Kasumi-1 (cell line): Measurements from ENCODE around the gene CYP17A1.

Experiments
- DNase-seq, 2 experiments: peaks; one replicate each; lab custom pipeline; 2025; lab: John Stamatoyannopoulos, UW

CYP17A1 gene

DNA sequence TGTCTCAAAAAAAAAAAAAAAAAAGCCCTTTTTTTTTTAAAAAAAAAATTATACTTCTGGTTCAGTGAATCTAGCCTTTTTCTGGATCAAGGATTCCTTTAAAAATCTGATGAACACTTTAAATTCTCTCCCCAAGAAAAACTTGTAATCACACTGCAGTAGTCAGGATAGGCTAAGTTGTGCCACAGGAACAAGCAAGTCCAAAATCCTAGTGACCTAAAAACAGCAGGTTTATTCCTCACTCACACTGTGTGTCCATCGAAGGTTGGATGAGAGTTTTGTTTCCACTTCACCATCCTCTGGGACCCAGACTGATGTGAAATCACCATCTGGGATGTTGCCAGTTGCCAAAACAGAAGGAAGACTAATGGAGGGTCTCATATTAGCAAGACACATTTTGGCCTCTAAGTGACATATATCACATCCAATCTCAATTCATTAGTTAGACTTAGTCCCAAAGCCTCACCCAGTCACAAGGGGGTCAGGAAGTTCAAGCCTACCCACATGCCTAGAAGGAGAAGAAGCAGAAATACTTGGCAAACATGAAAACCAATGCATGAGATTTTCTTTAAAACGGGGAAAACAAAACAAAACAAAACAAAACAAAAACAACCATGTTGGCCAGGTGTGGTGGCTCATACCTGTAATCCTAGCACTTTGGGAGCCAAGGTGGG, 32.7 kb downstream of the CYP17A1 start:
- no peak for DNase-seq

DNA sequence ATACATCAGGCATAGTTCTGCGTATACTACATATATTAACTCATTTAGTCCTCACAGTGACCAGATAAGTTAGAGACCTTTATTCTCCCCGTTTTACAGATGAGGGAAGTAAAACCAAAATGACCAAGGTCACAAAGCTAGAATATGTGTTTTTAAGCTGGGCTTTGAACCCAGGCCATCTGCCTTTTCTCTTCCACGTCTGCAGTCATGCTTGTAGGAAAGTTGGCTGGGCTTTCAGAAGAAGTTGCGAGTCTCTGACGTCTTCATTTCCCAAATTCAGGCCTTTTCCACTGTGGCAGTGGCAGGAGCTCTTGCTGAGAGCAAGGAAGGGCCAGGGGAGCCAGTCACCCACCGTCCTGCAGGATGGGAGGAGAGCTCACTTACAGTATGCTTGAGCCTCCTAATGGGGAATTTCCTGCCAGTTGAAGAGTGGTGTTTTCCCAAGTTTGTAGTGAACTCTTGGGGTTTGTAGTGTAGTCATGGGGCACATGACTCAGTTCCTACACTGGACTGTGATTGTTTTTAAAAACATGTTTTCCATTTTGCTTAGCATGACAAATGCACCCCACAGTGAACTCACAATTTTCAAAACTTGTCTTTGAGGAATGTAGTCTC, 34.2 kb downstream of the CYP17A1 start:
- no peak for DNase-seq

- DNase-seq: no peak
These were observed 35.2 kb downstream of the CYP17A1 start for GRCh38 chr10:102801978-102802377.

- no peak for DNase-seq
These were observed 35.7 kb downstream of the CYP17A1 start for GRCh38 chr10:102801496-102801895.

GRCh38 chr10:102800611-102801335, 36.4 kb downstream of the CYP17A1 start:
- no peak for DNase-seq

DNA sequence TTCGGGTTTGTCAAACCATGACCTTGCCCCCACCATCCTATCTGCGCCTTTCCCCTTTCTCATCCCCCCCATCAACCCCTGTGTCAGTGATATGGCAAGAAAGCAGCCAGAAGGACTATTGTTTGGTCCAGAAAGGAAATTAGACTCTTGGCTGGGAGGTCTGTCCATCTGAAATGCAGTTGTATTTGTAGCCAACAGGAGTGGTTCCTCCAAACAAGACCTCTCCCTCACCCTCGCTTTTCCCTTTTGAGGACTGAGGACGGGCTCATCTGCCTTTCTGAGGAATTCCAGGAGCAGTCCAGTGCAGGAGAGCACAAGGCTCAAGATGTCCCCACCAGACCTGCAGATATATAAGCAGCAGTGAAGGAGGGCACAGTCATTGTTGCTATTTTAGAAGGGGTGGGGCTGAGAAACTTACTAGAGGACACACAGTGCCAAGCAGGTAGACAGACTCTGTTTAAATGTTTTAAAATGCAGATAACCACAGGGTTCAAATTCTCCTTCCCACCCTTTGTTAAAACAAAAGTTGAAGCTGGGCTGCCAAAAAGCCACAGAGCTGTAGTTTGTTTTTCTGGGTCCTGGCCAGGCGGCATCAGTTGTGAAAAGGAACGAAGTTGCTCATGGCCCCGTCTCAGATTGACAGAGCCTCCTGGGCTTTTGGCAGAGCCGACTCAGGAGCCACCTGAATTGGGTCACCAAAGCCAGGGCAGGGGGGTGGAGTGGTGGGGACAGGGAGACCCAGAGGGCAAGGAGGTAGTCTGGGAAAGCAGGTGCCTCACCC, 37.3 kb downstream of the CYP17A1 start:
- DNase-seq: no peak

GRCh38 chr10:102796407-102797176, 40.6 kb downstream of the CYP17A1 start:
- peak; percentile 74 to 77 for DNase-seq

DNA sequence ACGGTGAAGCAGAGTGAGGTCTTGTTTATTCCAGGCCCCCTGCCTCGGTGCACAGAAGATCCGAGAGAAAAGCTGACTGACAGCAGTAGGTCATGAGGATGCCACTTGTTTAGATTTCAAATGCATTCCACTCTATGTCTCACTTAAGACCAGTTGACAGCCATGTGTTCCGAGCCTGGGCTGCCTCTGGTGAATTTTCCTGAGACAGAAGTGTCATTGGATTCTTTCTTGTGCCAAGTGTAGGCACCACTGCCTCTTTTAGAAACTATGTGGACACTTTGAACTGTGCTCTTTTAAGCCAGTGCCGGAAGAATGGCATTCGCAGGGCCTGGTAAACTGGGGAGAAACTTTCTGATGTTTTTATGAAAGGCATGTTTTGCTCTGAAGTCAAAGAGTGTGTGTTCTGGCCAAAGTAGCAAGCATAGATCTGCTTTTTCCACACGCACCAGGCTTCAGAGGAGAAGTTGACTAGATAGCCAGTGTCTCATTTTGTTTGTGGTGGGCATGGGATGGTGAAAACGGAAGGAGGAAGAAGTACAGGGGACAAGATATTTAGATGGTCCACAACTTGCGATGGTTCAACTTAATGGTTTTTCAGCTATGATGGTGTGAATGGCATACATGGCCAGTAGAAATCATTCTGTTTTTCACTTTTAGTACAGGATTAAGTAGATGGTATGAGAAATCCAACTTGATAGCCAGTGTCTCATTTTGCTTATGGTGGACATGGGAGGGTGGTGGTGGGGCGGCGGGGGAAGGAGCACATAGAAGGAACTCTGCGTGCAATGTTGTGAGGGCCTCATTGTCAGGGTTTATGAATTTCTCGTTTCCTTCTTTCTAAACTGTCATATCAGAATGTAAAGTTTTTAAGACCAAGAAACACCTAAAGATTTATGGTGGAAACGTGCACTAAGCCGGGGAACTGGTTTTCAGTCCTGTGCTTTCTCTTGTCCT, 41.5 kb downstream of the CYP17A1 start:
- no peak for DNase-seq

DNA sequence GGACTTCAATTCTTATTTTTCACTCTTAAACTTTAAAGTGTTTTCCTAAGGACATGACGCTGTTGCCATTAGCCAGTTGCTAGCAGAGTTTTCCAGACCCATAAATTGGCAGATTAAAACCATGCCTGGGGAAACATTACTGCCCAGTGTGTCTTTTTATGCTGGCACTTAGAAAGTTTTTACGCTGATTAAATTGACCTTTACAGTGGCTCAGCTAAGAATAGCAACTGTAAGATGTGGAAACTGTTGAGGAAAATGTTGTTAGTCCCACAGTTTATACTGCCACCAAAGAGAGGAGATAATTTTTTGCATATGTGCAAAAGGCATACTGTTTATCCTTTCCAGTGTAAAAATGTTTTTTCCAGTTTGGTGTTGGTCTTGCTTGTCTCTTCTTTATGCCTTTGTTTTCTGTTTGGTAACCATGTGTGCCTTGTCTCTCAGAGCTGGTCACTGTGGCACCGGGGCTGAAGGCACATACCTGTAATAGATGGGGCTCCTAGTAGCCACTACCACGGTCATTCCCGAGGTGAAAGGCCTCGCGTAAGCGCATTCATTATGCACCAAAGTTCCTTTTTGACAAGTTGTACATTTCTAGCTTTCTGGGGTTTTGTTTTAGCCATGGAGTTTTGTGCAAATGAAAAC, 45.3 kb downstream of the CYP17A1 start:
- no peak for DNase-seq

- peak; percentile 93 to 94 for DNase-seq
These were observed 51.4 kb downstream of the CYP17A1 start for GRCh38 chr10:102785818-102786217.

DNA sequence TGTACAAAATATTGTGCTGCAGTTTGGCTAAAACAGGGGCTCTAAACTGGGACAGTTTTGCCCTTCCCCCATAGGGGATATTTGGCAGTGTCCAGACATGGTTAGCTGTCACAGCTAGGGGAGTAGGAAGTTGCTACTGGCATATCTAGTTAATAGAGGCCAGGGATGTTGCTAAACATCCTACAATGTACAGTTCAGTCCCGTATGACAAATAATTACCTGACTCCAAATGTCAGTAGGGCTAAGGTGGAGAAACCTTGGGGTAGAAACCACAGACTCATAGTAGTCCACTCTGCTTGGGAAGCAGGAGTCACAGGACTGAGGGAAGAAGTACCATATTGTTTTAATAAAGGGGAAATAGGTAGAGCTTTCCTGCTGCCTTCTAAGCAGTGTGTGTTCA, 53.6 kb downstream of the CYP17A1 start:
- no peak for DNase-seq

DNA sequence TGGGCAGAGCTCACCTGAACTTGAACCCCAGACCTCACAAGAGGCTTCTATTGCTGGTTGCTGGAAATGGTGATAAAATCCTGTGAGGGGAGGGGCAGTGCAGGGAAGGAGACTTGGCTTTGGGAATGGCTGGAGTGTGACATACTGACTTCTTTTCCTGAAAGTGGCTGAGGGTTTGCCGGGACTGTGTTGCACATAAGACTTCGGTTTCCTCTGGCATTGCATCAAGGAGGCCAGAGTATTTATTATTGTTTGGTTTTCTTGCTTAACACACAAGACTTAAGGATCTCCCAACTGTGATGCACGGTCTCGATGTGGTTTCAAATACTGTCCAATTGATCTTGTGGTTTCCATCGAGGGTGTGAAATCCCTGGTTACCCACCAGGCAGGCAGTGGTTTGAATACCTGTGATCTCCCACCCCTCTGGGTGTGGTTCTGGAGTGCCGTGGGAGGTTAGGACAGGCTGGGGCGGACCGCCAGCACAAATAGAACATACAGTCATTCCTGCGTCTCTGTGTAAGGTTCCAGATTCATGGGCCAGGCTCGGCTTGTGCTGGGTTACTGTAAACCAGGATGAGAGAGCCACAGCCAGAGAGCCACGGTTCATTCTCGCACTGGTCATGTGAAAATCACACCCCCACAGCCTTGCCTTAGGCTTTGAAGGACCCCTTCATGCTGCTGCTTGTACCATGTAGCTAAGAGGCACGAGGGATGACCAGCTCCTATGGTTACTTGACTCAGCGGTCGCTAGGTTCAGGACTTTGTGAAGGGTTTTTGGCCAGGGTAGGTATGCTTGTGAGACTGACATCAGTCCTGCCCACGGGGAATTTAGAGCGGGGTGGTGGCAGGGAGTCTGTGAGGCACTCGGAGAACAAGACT, 54.3 kb downstream of the CYP17A1 start:
- DNase-seq: no peak

- no peak for DNase-seq
These were observed 55.2 kb downstream of the CYP17A1 start for GRCh38 chr10:102781921-102782557.

GRCh38 chr10:102781090-102781920, 55.9 kb downstream of the CYP17A1 start:
- DNase-seq: no peak
